Osteocyte (in vitro differentiated cells): Measurements from ENCODE around the gene ITGA7. TPM values are rescaled to one million over a fixed set of nuclear protein-coding genes. Genes with fewer than 3 reads are reported as not detected.
A peak's percentile ranks its signal among the peaks of the same experiment; 100 is the strongest.

Source experiments
- DNase-seq: peaks from one replicate; pipeline ENCODE4 v3.0.0; 2021; ENCODE audit warnings: mixed read lengths; ENCODE audit not compliant: unreplicated experiment; ENCODE audit errors: extremely low spot score
- H3K27ac Mint-ChIP-seq: one replicate; pipeline ENCODE4 v1.8.0; 2021; ENCODE audit warnings: mild to moderate bottlenecking, mixed read lengths; ENCODE audit not compliant: unreplicated experiment
- H3K27me3 Mint-ChIP-seq: one replicate; pipeline ENCODE4 v1.8.0; 2021; ENCODE audit warnings: mixed read lengths; ENCODE audit not compliant: unreplicated experiment
- H3K36me3 Mint-ChIP-seq: one replicate; pipeline ENCODE4 v1.8.0; 2021; ENCODE audit warnings: mixed read lengths; ENCODE audit not compliant: unreplicated experiment
- H3K4me1 Mint-ChIP-seq: one replicate; pipeline ENCODE4 v1.8.0; 2021; ENCODE audit warnings: mixed read lengths; ENCODE audit not compliant: unreplicated experiment
- H3K4me3 Mint-ChIP-seq: one replicate; pipeline ENCODE4 v1.8.0; 2021; ENCODE audit warnings: mild to moderate bottlenecking, moderate library complexity, mixed read lengths; ENCODE audit not compliant: unreplicated experiment
- H3K9me3 Mint-ChIP-seq: one replicate; pipeline ENCODE4 v1.8.0; 2021; ENCODE audit warnings: mixed read lengths; ENCODE audit not compliant: unreplicated experiment
- CTCF ChIP-seq: fragments of 200-600 bp; sonication (generic); IDR thresholded peaks from 2 replicates; pipeline ENCODE4 v1.5.0; 2021; ENCODE audit warnings: antibody characterized with exemption, mild to moderate bottlenecking, moderate library complexity
- total RNA-seq: library from RNA; stranded (reverse); gene quantifications from 2 replicates; pipeline ENCODE4 v1.2.1, GENCODE V29; 2021

The ITGA7 gene
- total RNA-seq, 1 donor from 2014 or later = 5.7 TPM

DNA sequence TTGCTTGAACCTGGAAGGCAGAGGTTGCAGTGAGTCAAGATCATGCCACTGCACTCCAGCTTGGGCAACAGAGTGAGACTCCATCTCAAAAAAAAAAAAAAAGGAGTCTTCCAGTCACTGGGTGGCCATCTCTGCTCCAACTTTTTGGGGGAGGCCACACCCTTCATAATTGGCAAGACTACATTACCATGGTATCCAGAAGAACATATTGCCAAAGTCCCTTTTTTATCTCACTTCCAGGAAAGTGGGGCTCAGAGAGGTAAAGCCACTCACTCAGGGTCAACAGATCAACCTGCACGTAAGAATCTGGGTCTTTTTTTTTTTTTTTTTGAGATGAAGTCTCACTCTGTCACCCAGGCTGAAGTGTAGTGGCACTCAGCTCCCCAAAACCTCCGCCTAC lies 26.2 kb upstream of the ITGA7 start:
- Mint-ChIP-seq H3K27me3 (no peaks in the 10 kb centered on the region), H3K9me3 (no peaks in the 10 kb centered on the region), H3K27ac (no peak overlapping the region), H3K4me1 (peaks cover 31% of the 10 kb centered on the region), H3K4me3 (no peak overlapping the region), H3K36me3 (no peaks in the 10 kb centered on the region)
- TF ChIP-seq CTCF = no peak
- no peak for DNase-seq

- no peak for DNase-seq
- peaks cover 28% of the 10 kb centered on the region for H3K4me1 Mint-ChIP-seq
- no peaks in the 10 kb centered on the region for H3K36me3 Mint-ChIP-seq
- no peak overlapping the region for H3K4me3 Mint-ChIP-seq
- no peaks in the 10 kb centered on the region for H3K27me3 Mint-ChIP-seq
- no peaks in the 10 kb centered on the region for H3K9me3 Mint-ChIP-seq
- no peak overlapping the region for H3K27ac Mint-ChIP-seq
- TF ChIP-seq CTCF = no peak
These were observed 25.4 kb upstream of the ITGA7 start for GRCh38 chr12:55733021-55733555.

- Mint-ChIP-seq H3K27me3 (no peaks in the 10 kb centered on the region), H3K4me1 (peaks cover 26% of the 10 kb centered on the region), H3K9me3 (no peaks in the 10 kb centered on the region), H3K36me3 (peaks cover 3% of the 10 kb centered on the region), H3K4me3 (no peak overlapping the region), H3K27ac (no peak overlapping the region)
- DNase-seq = no peak
- TF ChIP-seq CTCF = no peak
These were observed 24.6 kb upstream of the ITGA7 start for GRCh38 chr12:55732288-55732687.

DNA sequence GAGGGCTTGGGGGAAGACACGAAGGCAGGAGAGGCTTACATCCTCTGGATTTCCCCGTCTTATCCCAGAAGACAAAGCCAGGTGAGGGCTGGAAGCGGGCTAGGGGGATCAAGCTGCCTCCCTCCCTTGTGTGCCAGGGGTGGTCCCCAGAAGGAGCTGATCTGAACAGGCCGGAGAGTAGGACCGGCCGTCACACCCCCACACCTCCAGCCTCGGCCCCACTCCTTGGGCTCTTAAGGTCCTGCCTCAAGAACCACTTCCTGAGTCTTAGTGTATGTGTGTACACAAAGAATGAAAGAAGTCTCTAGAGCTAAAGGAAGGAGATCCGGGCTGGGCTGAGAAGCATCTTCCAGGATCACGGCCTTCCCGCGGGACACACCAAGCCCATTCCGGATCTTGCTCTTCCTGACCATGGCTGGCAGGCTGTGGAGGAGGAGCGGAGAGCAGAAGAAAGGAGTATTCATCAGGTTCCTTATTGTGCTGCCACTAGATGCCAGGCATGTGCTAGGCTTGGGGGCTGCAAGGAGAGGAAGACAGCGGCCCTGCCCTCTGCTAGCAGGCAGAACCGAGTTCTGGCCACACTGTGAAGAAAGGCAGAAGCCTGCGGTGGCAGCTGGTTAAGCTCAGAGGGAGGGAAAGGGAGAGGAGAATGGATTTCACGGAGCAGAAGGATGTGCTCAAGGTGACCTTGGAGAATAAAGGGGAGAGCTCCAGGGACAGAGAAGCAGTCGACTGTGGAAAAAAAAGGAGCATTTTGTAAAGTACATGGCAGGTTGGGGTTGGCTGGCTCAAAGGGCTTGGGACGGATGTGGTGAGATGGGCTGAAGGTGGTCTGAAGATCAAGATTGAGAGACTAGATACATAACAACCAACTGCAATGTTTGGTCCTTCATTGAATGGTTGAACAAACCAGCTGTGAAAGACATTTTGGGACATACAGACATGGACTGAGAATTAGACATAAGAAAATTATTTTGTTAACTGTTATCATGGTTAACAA lies 22.4 kb upstream of the ITGA7 start:
- peak; percentile 30 for TF ChIP-seq CTCF
- Mint-ChIP-seq H3K27ac (peak overlapping the region; percentile 98), H3K27me3 (no peaks in the 10 kb centered on the region), H3K9me3 (no peaks in the 10 kb centered on the region), H3K4me1 (peaks cover 40% of the 10 kb centered on the region), H3K4me3 (peak overlapping the region; percentile 87), H3K36me3 (peaks cover 15% of the 10 kb centered on the region)
- no peak for DNase-seq
